Liver (tissue), 3 donors: ENCODE measurements around the gene RBM47.

Source experiments
- CTCF ChIP-seq: fragments of 150-350 bp; IDR thresholded peaks from 2 replicates; pipeline ENCODE4 v1.5.1; 2017; ENCODE audit warnings: improper control_type of control experiment, low read depth, low read length; ENCODE audit not compliant: missing input control
- FOXA1 ChIP-seq: IDR thresholded peaks from 2 replicates; pipeline ENCODE4 v1.6.1; 2016; ENCODE audit warnings: antibody characterized with exemption
- GABPA ChIP-seq, 2 donors: IDR thresholded peaks in 1 of 2; conservative IDR thresholded peaks in 1 of 2; 2 replicates each; pipeline ENCODE4 v1.6.1; 2016; ENCODE audit warnings: antibody characterized with exemption in 2 of 2, mild to moderate bottlenecking in 1 of 2, moderate library complexity in 1 of 2
- NR2F2 ChIP-seq: IDR thresholded peaks from 2 replicates; pipeline ENCODE4 v1.6.1; 2016; ENCODE audit warnings: antibody characterized with exemption
- RAD21 ChIP-seq, 2 donors: IDR thresholded peaks; 2 replicates each; pipeline ENCODE4 v1.6.1; 2016; ENCODE audit warnings: antibody characterized with exemption in 2 of 2, mild to moderate bottlenecking in 2 of 2
- RXRA ChIP-seq, 2 donors: IDR thresholded peaks; 2 replicates each; pipeline ENCODE4 v1.6.1; 2017 to 2018; ENCODE audit warnings: antibody characterized with exemption in 2 of 2, mild to moderate bottlenecking in 1 of 2
- TAF1 ChIP-seq: conservative IDR thresholded peaks from 2 replicates; pipeline ENCODE4 v1.6.1; 2016; ENCODE audit warnings: antibody characterized with exemption, mild to moderate bottlenecking
- YY1 ChIP-seq: IDR thresholded peaks from 2 replicates; pipeline ENCODE4 v1.6.1; 2016; ENCODE audit warnings: antibody characterized with exemption, mild to moderate bottlenecking
- donor health status: healthy.
- donor health status: healthy.

GRCh38 chr4:40621229-40621591 is 8.5 kb downstream of the RBM47 start:
- no peak for TF ChIP-seq CTCF
- no peak for TF ChIP-seq RAD21 (IDR thresholded peaks at IDR 0.05)
- TF ChIP-seq NR2F2: no peak
- TF ChIP-seq GABPA (IDR thresholded peaks at IDR 0.05 in 1 of 2, conservative IDR thresholded peaks at IDR 0.05 in 1 of 2): no peak
- no peak for TF ChIP-seq RXRA (IDR thresholded peaks at IDR 0.05)
- TF ChIP-seq TAF1: no peak
- no peak for TF ChIP-seq YY1
- no peak for TF ChIP-seq FOXA1
